K562 (cell line): ENCODE measurements around the gene SALL2. TPM values are rescaled to one million over a fixed set of nuclear protein-coding genes. Genes with fewer than 3 reads are reported as not detected.

Experiments
- ATF7 ChIP-seq: fragments of 450-650 bp; IDR thresholded peaks from 2 replicates; pipeline ENCODE4 v1.7.1; 2014; ENCODE audit warnings: mild to moderate bottlenecking, moderate library complexity
- C11orf30 ChIP-seq: fragments of 450-650 bp; IDR thresholded peaks from 2 replicates; pipeline ENCODE4 v1.6.1; 2016; ENCODE audit warnings: low read depth, mild to moderate bottlenecking
- CBFA2T3 ChIP-seq: fragments of 450-650 bp; IDR thresholded peaks from 2 replicates; pipeline ENCODE4 v1.6.1; 2017
- CC2D1A ChIP-seq: fragments of 450-650 bp; IDR thresholded peaks from 2 replicates; pipeline ENCODE4 v1.6.1; 2017; ENCODE audit warnings: mild to moderate bottlenecking
- FOXA1 ChIP-seq: fragments of 450-650 bp; IDR thresholded peaks from 2 replicates; pipeline ENCODE4 v1.6.1; 2016; ENCODE audit warnings: mild to moderate bottlenecking, borderline replicate concordance
- GTF2A2 ChIP-seq: IDR thresholded peaks from 2 replicates; pipeline ENCODE4 v1.6.1; 2016; ENCODE audit warnings: mild to moderate bottlenecking, missing genetic modification characterization, missing compliant biosample characterization
- HDAC2 ChIP-seq: fragments of 450-650 bp; IDR thresholded peaks from 2 replicates; pipeline ENCODE4 v1.6.1; 2016; ENCODE audit warnings: mild to moderate bottlenecking
- HDAC3 ChIP-seq: fragments of 450-650 bp; IDR thresholded peaks from 2 replicates; pipeline ENCODE4 v1.6.1; 2018; ENCODE audit warnings: borderline replicate concordance, mild to moderate bottlenecking, moderate library complexity; ENCODE audit not compliant: partially characterized antibody
- KAT2B ChIP-seq: IDR thresholded peaks from one replicate; pipeline ENCODE4 v1.6.1; 2012; ENCODE audit warnings: low read depth, mild to moderate bottlenecking, control low read depth, inconsistent platforms, low read length, moderate library complexity
- MAFG ChIP-seq: fragments of 450-650 bp; conservative IDR thresholded peaks from 2 replicates; pipeline ENCODE4 v1.6.1; 2016; ENCODE audit warnings: missing genetic modification characterization, missing compliant biosample characterization
- MAFK ChIP-seq: IDR thresholded peaks from 2 replicates; pipeline ENCODE4 v1.6.1; 2011; ENCODE audit warnings: low read length, improper control_type of control experiment
- MBD2 ChIP-seq: sonication (generic); IDR thresholded peaks from 2 replicates; pipeline ENCODE4 v1.6.1; 2016; ENCODE audit warnings: low read depth, borderline replicate concordance
- NCOA1 ChIP-seq: fragments of 450-650 bp; IDR thresholded peaks from 2 replicates; pipeline ENCODE4 v1.6.1; 2016; ENCODE audit warnings: low read depth
- NCOA4 ChIP-seq: fragments of 450-650 bp; IDR thresholded peaks from 2 replicates; pipeline ENCODE4 v1.6.1; 2018; ENCODE audit warnings: mild to moderate bottlenecking; ENCODE audit not compliant: partially characterized antibody
- PHF20 ChIP-seq: fragments of 450-650 bp; IDR thresholded peaks from 2 replicates; pipeline ENCODE4 v1.6.1; 2018; ENCODE audit not compliant: partially characterized antibody
- PTRF ChIP-seq: fragments of 450-650 bp; IDR thresholded peaks from 2 replicates; pipeline ENCODE4 v1.6.1; 2016; ENCODE audit warnings: mild to moderate bottlenecking, missing genetic modification characterization, missing compliant biosample characterization
- RBM34 ChIP-seq: fragments of 200-400 bp; formaldehyde crosslinking; IDR thresholded peaks from 2 replicates; pipeline ENCODE4 v1.6.1; 2018; ENCODE audit warnings: low read length, borderline replicate concordance; ENCODE audit not compliant: insufficient read depth
- TFAM ChIP-seq: fragments of 250-450 bp; sonication (Bioruptor Pico); conservative IDR thresholded peaks from 2 replicates; pipeline ENCODE4 v1.5.0; 2021; ENCODE audit warnings: mild to moderate bottlenecking, moderate library complexity
- XRCC3 ChIP-seq: fragments of 450-650 bp; IDR thresholded peaks from 2 replicates; pipeline ENCODE4 v1.6.1; 2017; ENCODE audit warnings: mild to moderate bottlenecking, moderate library complexity
- ZNF124 ChIP-seq: sonication (generic); formaldehyde crosslinking; IDR thresholded peaks from 2 replicates; pipeline ENCODE4 v1.8.1; 2022; ENCODE audit warnings: missing genetic modification reagents
- ZNF143 ChIP-seq: sonication (generic); formaldehyde crosslinking; IDR thresholded peaks from 2 replicates; pipeline ENCODE4 v1.9.0; 2022; ENCODE audit warnings: mild to moderate bottlenecking, missing genetic modification reagents
- ZNF232 ChIP-seq: sonication (generic); formaldehyde crosslinking; IDR thresholded peaks from 2 replicates; pipeline ENCODE4 v1.8.0; 2022; ENCODE audit warnings: mild to moderate bottlenecking, missing genetic modification reagents
- ZNF253 ChIP-seq: fragments of 250-450 bp; sonication (Bioruptor Pico); conservative IDR thresholded peaks from 2 replicates; pipeline ENCODE4 v1.6.1; 2021; ENCODE audit warnings: mild to moderate bottlenecking
- ZNF583 ChIP-seq: fragments of 250-450 bp; sonication (Bioruptor Pico); IDR thresholded peaks from 2 replicates; pipeline ENCODE4 v1.4.0; 2020
- polyA plus RNA-seq, 8 experiments: library from polyadenylated mRNA; depleted of rRNA in 4 of 8; stranded (reverse) in 5 of 8; unstranded in 3 of 8; fragments of >200 nt; fragmentation: Nextera tagmentation in 2 of 8; fragmentation: Illumina TruSeq in 1 of 8; extraction: Ambion mirVana in 2 of 8; extraction: Trizol in 1 of 8; gene quantifications; 2 replicates each; pipeline versions ENCODE4 v1.2.1 to v1.2.3, GENCODE V29; 2011 to 2014; ENCODE audit warnings: inconsistent platforms in 1 of 8, missing spikeins in 1 of 8
- total RNA-seq, 7 experiments: library from RNA; depleted of rRNA in 6 of 7; stranded (reverse); fragments of >200 nt in 6 of 7; fragmentation: Illumina TruSeq in 2 of 7; extraction: Trizol in 2 of 7; gene quantifications; 2 replicates each; pipeline versions ENCODE4 v1.2.1 to v1.2.3, GENCODE V29; 2011 to 2021; ENCODE audit warnings: low replicate concordance in 1 of 7
- TF ChIP-seq, protein P1 (sequence below): IDR thresholded peaks from 3 replicates; pipeline ENCODE4 v1.6.1; 2011; ENCODE audit warnings: borderline replicate concordance, mild to moderate bottlenecking; ENCODE audit not compliant: insufficient read length, insufficient read depth
- TF ChIP-seq, protein P2 (sequence below): sonication (generic); formaldehyde crosslinking; IDR thresholded peaks from 2 replicates; pipeline ENCODE4 v1.8.1; 2023; ENCODE audit warnings: mild to moderate bottlenecking, missing genetic modification reagents
- TF ChIP-seq, protein P3 (sequence below): fragments of 450-650 bp; conservative IDR thresholded peaks from 2 replicates; pipeline ENCODE4 v1.6.1; 2016; ENCODE audit warnings: missing genetic modification characterization, low read depth, mild to moderate bottlenecking, control low read depth, missing compliant biosample characterization

Gene SALL2
- total and polyA plus RNA-seq, 9 of the 15 experiments (the other 6 are each of a cell fraction or from before 2014, with no cell fraction given): 6.6 to 30.4 (median 12.9) TPM

DNA sequence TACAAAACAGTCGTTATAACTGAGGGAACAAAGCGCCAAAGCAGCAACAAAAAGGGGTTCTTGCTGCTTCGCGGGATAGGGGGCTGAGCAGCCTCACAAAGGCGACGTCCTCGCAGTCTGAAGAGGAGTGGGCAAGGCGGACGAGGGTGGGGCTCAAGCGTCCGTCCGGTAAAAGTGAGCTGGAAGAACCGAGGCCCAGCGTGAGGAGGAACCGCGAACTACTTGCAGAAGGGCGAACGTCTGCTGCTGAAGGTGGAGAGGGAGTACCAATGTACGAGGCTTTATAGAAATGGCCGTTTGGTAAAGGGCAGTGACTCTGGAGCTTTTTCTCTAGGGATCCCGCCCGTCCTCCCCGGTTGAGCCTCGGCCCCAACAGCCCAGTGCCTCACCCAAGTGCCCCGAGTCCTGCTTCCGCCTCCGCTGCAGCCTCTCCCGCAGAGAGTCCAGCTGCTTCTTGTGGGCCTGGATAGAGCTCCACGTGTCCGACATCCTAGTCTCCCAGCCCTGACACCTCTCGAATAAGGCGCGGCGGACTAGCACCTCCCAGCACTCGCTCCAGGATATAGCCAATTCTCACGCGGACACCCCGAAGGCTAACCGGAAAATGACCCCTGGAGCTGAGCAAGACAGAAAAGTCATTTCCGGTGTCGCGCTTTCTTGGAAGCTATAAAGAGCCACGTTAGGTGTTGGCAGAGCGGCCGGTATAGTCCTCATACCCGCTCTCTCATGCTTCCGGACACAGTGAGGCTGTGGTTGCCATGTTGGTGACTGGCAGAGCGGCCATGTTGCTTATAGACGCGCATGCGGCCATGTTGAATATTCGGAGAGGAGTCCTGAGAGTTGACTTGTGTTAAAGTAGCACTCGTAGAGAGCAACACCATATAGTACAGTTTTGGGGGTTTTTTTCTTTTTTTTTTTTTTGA, 15.2 kb downstream of the SALL2 start, which contains the start of gene METTL3 (continued):
- TF ChIP-seq, protein P1, sequence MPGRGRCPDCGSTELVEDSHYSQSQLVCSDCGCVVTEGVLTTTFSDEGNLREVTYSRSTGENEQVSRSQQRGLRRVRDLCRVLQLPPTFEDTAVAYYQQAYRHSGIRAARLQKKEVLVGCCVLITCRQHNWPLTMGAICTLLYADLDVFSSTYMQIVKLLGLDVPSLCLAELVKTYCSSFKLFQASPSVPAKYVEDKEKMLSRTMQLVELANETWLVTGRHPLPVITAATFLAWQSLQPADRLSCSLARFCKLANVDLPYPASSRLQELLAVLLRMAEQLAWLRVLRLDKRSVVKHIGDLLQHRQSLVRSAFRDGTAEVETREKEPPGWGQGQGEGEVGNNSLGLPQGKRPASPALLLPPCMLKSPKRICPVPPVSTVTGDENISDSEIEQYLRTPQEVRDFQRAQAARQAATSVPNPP: no peak
- no peak for TF ChIP-seq XRCC3
- no peak for TF ChIP-seq NCOA4
- TF ChIP-seq RBM34: no peak
- TF ChIP-seq CBFA2T3: no peak
- TF ChIP-seq CC2D1A: no peak
- TF ChIP-seq C11orf30: peak; percentile 79
- peak; percentile 50; the same call in 1 of the 2 replicates for TF ChIP-seq MAFK
- peak; percentile 68 for TF ChIP-seq PHF20
- TF ChIP-seq GTF2A2 (tag): no peak
- no peak for TF ChIP-seq MAFG (tag)
- TF ChIP-seq ZNF583 (CRISPR knock-in tag): 0 out of 2 replicates have a peak, but pooled peaks have one; percentile 21
- TF ChIP-seq PTRF (tag): 0 out of 2 replicates have a peak, but pooled peaks have one; percentile 41
- TF ChIP-seq HDAC3: no peak
- TF ChIP-seq ZNF253 (CRISPR knock-in tag): no peak
- no peak for TF ChIP-seq ZNF124 (CRISPR knock-in tag)
- TF ChIP-seq, protein P2, sequence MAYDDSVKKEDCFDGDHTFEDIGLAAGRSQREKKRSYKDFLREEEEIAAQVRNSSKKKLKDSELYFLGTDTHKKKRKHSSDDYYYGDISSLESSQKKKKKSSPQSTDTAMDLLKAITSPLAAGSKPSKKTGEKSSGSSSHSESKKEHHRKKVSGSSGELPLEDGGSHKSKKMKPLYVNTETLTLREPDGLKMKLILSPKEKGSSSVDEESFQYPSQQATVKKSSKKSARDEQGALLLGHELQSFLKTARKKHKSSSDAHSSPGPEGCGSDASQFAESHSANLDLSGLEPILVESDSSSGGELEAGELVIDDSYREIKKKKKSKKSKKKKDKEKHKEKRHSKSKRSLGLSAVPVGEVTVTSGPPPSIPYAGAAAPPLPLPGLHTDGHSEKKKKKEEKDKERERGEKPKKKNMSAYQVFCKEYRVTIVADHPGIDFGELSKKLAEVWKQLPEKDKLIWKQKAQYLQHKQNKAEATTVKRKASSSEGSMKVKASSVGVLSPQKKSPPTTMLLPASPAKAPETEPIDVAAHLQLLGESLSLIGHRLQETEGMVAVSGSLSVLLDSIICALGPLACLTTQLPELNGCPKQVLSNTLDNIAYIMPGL: no peak
- no peak for TF ChIP-seq TFAM
- TF ChIP-seq ATF7: no peak
- TF ChIP-seq, protein P3, sequence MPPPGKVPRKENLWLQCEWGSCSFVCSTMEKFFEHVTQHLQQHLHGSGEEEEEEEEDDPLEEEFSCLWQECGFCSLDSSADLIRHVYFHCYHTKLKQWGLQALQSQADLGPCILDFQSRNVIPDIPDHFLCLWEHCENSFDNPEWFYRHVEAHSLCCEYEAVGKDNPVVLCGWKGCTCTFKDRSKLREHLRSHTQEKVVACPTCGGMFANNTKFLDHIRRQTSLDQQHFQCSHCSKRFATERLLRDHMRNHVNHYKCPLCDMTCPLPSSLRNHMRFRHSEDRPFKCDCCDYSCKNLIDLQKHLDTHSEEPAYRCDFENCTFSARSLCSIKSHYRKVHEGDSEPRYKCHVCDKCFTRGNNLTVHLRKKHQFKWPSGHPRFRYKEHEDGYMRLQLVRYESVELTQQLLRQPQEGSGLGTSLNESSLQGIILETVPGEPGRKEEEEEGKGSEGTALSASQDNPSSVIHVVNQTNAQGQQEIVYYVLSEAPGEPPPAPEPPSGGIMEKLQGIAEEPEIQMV (tag): peak; percentile 52; the same call in 1 of the 2 replicates
- TF ChIP-seq MBD2: peak; percentile 72; the same call in 1 of the 2 replicates
- peak; percentile 26; the same call in 1 of the 2 replicates for TF ChIP-seq ZNF143 (CRISPR knock-in tag)
- TF ChIP-seq NCOA1: 0 out of 2 replicates have a peak, but pooled peaks have one; percentile 18
- no peak for TF ChIP-seq FOXA1
- no peak for TF ChIP-seq ZNF232
- TF ChIP-seq KAT2B: no peak
- peak; percentile 51 for TF ChIP-seq HDAC2
